NCI-H1694 (cell line): ENCODE results near the gene HOXA6.

Source experiments
- DNase-seq: peaks from one replicate; lab custom pipeline; 2025; lab: John Stamatoyannopoulos, UW

HOXA6 gene

GRCh38 chr7:27147199-27148030 lies at the start of gene HOXA6:
Gene HOXA6, minus strand, starts transcription at chr7:27147774. Its CDS starts 25 bp downstream, at chr7:27147749.
- no peak for DNase-seq

- DNase-seq: peak; percentile 78
These were observed 48.8 kb upstream of the HOXA6 start for GRCh38 chr7:27196287-27196767.

GRCh38 chr7:27194686-27195379 lies 47.3 kb upstream of the HOXA6 start:
- no peak for DNase-seq

- DNase-seq: no peak
These were observed 46.4 kb upstream of the HOXA6 start for GRCh38 chr7:27194002-27194352.

GRCh38 chr7:27193335-27194001 lies 45.9 kb upstream of the HOXA6 start:
- DNase-seq: no peak

- DNase-seq: no peak
These were observed 45.2 kb upstream of the HOXA6 start for GRCh38 chr7:27192546-27193334.

GRCh38 chr7:27191833-27192545 lies 44.4 kb upstream of the HOXA6 start:
- no peak for DNase-seq

- no peak for DNase-seq
These were observed 43.7 kb upstream of the HOXA6 start for GRCh38 chr7:27191161-27191731.

GRCh38 chr7:27189997-27190748 lies 42.6 kb upstream of the HOXA6 start:
- no peak for DNase-seq

GRCh38 chr7:27189295-27189996 lies 41.9 kb upstream of the HOXA6 start:
- no peak for DNase-seq

- DNase-seq: no peak
These were observed 41.1 kb upstream of the HOXA6 start for GRCh38 chr7:27188386-27189294.

GRCh38 chr7:27187475-27188385 lies 40.2 kb upstream of the HOXA6 start:
- DNase-seq: no peak

GRCh38 chr7:27186668-27187474 lies 39.3 kb upstream of the HOXA6 start:
- DNase-seq: no peak

GRCh38 chr7:27185854-27186667 lies 38.5 kb upstream of the HOXA6 start:
- no peak for DNase-seq

GRCh38 chr7:27185013-27185853 lies 37.7 kb upstream of the HOXA6 start, which contains the start of gene HOXA11:
Gene HOXA11, minus strand, starts transcription at chr7:27185232. Its CDS starts 88 bp downstream, at chr7:27185144.
- DNase-seq: no peak
